AG10803 (cell line): ENCODE results near the gene RABEP2.

ENCODE experiments used
- DNase-seq: peaks from one replicate; pipeline ENCODE4 v3.0.0; 2010; ENCODE audit warnings: low read depth
- H3K4me3 ChIP-seq: 2 replicates; pipeline ENCODE4 v1.5.1; 2011; ENCODE audit warnings: mild to moderate bottlenecking, low read length, control low read depth
- CTCF ChIP-seq: conservative IDR thresholded peaks from 2 replicates; pipeline ENCODE4 v1.5.1; 2011; ENCODE audit warnings: mild to moderate bottlenecking, low read length, control low read depth, inconsistent platforms

Gene RABEP2

GRCh38 chr16:28865001-28865688, 59.9 kb downstream of the RABEP2 start:
- peak overlapping the region; percentile 98 for H3K4me3 ChIP-seq
- no peak for DNase-seq
- TF ChIP-seq CTCF = no peak

- peak; percentile 44 for DNase-seq
- TF ChIP-seq CTCF = no peak
- peak overlapping the region; percentile 98 for H3K4me3 ChIP-seq
Observed at GRCh38 chr16:28863929-28864793, 60.9 kb downstream of the RABEP2 start.

- DNase-seq = peak; percentile 10
- no peak for TF ChIP-seq CTCF
- H3K4me3 ChIP-seq = no peak overlapping the region
Observed at GRCh38 chr16:28859326-28859725, 65.7 kb downstream of the RABEP2 start.

GRCh38 chr16:28858421-28858820, 66.6 kb downstream of the RABEP2 start:
- DNase-seq = peak; percentile 50

More at GRCh38 chr16:28858421-28858820, 66.6 kb downstream of the RABEP2 start:
- no peak for TF ChIP-seq CTCF
- no peak overlapping the region for H3K4me3 ChIP-seq
